Osteocyte (in vitro differentiated cells): ENCODE data around the gene SELENOH. TPM values are rescaled to one million over a fixed set of nuclear protein-coding genes. Genes with fewer than 3 reads are reported as not detected.
A peak's percentile ranks its signal among the peaks of the same experiment; 100 is the strongest.

Experiments
- DNase-seq: peaks from one replicate; pipeline ENCODE4 v3.0.0; 2021; ENCODE audit warnings: mixed read lengths; ENCODE audit not compliant: unreplicated experiment; ENCODE audit errors: extremely low spot score
- H3K27ac Mint-ChIP-seq: one replicate; pipeline ENCODE4 v1.8.0; 2021; ENCODE audit warnings: mild to moderate bottlenecking, mixed read lengths; ENCODE audit not compliant: unreplicated experiment
- H3K27me3 Mint-ChIP-seq: one replicate; pipeline ENCODE4 v1.8.0; 2021; ENCODE audit warnings: mixed read lengths; ENCODE audit not compliant: unreplicated experiment
- H3K36me3 Mint-ChIP-seq: one replicate; pipeline ENCODE4 v1.8.0; 2021; ENCODE audit warnings: mixed read lengths; ENCODE audit not compliant: unreplicated experiment
- H3K4me1 Mint-ChIP-seq: one replicate; pipeline ENCODE4 v1.8.0; 2021; ENCODE audit warnings: mixed read lengths; ENCODE audit not compliant: unreplicated experiment
- H3K4me3 Mint-ChIP-seq: one replicate; pipeline ENCODE4 v1.8.0; 2021; ENCODE audit warnings: mild to moderate bottlenecking, moderate library complexity, mixed read lengths; ENCODE audit not compliant: unreplicated experiment
- H3K9me3 Mint-ChIP-seq: one replicate; pipeline ENCODE4 v1.8.0; 2021; ENCODE audit warnings: mixed read lengths; ENCODE audit not compliant: unreplicated experiment
- CTCF ChIP-seq: fragments of 200-600 bp; sonication (generic); IDR thresholded peaks from 2 replicates; pipeline ENCODE4 v1.5.0; 2021; ENCODE audit warnings: antibody characterized with exemption, mild to moderate bottlenecking, moderate library complexity
- total RNA-seq: library from RNA; stranded (reverse); gene quantifications from 2 replicates; pipeline ENCODE4 v1.2.1, GENCODE V29; 2021

The SELENOH gene
- total RNA-seq, 1 donor from 2014 or later, result 103 TPM

DNA sequence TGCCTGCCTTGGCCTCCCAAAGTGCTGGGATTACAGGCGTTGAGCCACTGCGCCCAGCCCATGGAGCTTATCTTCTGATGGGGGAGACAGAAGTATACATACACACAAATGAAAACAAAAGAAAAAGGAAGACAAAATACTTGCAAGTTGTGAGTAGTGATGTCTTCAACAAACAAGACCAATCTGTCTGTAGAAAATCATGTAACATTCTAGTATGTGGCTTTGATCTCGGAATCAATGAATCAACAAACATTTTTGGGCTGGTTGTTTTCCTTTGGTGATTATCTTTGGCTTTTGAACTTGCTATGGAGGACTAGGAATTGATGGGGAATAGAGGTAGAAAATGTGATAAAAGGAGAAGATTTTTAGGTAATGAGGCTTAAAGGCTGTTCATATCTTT lies 16.9 kb downstream of the SELENOH start:
- Mint-ChIP-seq H3K27me3 (no peaks in the 10 kb centered on the region), H3K9me3 (no peaks in the 10 kb centered on the region), H3K27ac (no peak overlapping the region), H3K36me3 (no peaks in the 10 kb centered on the region), H3K4me1 (peaks cover 3% of the 10 kb centered on the region), H3K4me3 (no peak overlapping the region)
- TF ChIP-seq CTCF, result no peak
- no peak for DNase-seq

DNA sequence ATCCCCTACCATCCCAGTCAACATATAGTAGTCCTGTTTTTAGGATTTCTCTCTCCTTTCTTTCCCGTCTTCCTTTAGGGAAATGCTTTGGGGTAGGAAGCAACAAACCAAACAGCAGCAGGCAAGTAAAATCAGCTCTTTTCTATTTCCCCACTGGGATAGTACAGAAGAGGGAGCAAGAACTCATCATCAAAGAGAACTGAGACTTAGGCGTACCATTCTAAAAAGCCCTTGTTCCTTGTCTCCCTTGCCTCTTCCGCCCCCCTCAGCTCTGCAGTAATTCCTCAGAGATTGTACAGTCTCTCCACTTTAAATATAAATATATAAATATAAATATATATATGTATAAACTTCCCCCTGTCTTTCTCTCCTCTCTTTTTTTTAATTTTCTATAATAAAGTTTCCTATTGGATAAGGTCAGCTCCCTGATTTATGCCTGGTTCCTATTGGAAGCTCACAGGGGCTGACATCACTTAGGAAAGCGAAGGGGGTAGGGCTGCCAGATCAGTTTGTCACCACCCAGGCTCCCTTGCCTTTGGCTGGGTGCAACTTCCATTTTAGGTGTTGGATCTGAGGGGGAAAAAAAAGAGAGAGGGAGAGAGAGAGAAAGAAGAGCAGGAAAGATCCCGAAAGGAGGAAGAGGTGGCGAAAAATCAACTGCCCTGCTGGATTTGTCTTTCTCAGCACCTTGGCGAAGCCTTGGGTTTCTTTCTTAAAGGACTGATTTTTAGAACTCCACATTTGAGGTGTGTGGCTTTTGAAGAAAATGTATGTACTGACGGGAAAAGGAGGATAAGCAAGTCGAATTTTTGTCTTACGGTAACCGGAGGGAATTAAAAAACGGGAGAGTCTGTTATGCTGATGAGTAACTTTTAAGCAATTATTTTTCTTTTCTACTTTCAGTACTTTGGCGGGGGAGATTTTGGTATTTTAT lies 20.3 kb downstream of the SELENOH start, which contains the start of gene CTNND1:
CTNND1 (plus strand) TSS at position 502 of the 934 bp plus-strand sequence. CDS start 29,677 bp downstream, outside the sequence.
- Mint-ChIP-seq H3K27me3 (no peaks in the 10 kb centered on the region), H3K27ac (peak within 1 kb of the TSS; percentile 100), H3K36me3 (peaks cover 2% of the 10 kb centered on the region), H3K4me1 (peaks cover 32% of the 10 kb centered on the region), H3K9me3 (no peaks in the 10 kb centered on the region), H3K4me3 (peak within 1 kb of the TSS; percentile 100)
- DNase-seq, result peak; percentile 93
- no peak for TF ChIP-seq CTCF

- Mint-ChIP-seq H3K9me3 (no peaks in the 10 kb centered on the region), H3K4me1 (peaks cover 37% of the 10 kb centered on the region), H3K27me3 (no peaks in the 10 kb centered on the region), H3K36me3 (peaks cover 7% of the 10 kb centered on the region), H3K27ac (peak overlapping the region; percentile 100), H3K4me3 (peak overlapping the region; percentile 100)
- DNase-seq, result no peak
- TF ChIP-seq CTCF, result no peak
Observed at GRCh38 chr11:57762235-57762861, 21.1 kb downstream of the SELENOH start.

GRCh38 chr11:57763568-57763967 lies 22.3 kb downstream of the SELENOH start:
- H3K27ac Mint-ChIP-seq, result peak overlapping the region; percentile 100
- H3K36me3 Mint-ChIP-seq, result peaks cover 9% of the 10 kb centered on the region
- H3K27me3 Mint-ChIP-seq, result no peaks in the 10 kb centered on the region
- H3K4me1 Mint-ChIP-seq, result peaks cover 40% of the 10 kb centered on the region
- H3K9me3 Mint-ChIP-seq, result no peaks in the 10 kb centered on the region
- no peak for DNase-seq
- peak; percentile 46 for TF ChIP-seq CTCF
- peak overlapping the region; percentile 100 for H3K4me3 Mint-ChIP-seq

DNA sequence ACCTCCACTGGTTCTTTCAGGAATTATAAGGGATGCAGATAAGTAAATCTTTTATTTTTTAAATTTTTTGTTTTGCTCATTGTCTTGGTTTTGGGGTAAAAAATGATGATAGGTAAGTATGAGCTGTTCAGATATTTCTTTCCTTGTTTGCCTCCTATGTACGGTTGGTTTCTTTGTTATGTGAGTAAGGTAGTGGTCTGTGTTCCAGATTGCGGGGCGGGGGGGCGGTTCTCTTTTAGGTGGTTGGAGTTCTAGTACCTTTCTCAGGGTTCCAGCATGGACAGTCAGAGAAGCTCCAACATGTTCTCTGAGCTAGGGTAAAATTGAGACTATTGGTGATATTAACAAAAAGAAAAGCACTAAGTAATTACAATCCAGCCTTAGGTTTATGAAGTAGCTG lies 22.7 kb downstream of the SELENOH start:
- no peak for DNase-seq
- no peak for TF ChIP-seq CTCF
- Mint-ChIP-seq H3K27ac (peak overlapping the region; percentile 100), H3K27me3 (no peaks in the 10 kb centered on the region), H3K4me3 (peak overlapping the region; percentile 100), H3K9me3 (no peaks in the 10 kb centered on the region), H3K4me1 (peaks cover 40% of the 10 kb centered on the region), H3K36me3 (peaks cover 9% of the 10 kb centered on the region)
